K562 (cell line): ENCODE results near the gene BMP8B. TPM values are rescaled to one million over a fixed set of nuclear protein-coding genes. Genes with fewer than 3 reads are reported as not detected.
A peak's percentile ranks its signal among the peaks of the same experiment; 100 is the strongest.

ENCODE experiments used
- ADNP ChIP-seq: fragments of 200-800 bp; sonication (Bioruptor generic); IDR thresholded peaks from 2 replicates; pipeline ENCODE4 v1.6.1; 2016; ENCODE audit warnings: missing genetic modification characterization, missing compliant biosample characterization
- CBFB ChIP-seq: sonication (generic); formaldehyde crosslinking; IDR thresholded peaks from 2 replicates; pipeline ENCODE4 v1.4.0; 2020; ENCODE audit warnings: mild to moderate bottlenecking, missing genetic modification reagents
- CC2D1A ChIP-seq: fragments of 450-650 bp; IDR thresholded peaks from 2 replicates; pipeline ENCODE4 v1.6.1; 2017; ENCODE audit warnings: mild to moderate bottlenecking
- CHD1 ChIP-seq: fragments of 200-600 bp; sonication (generic); IDR thresholded peaks from one replicate; pipeline ENCODE4 v1.6.1; 2012; ENCODE audit warnings: mild to moderate bottlenecking, moderate library complexity, low read length, inconsistent platforms
- DMBX1 ChIP-seq: fragments of 250-450 bp; sonication (Bioruptor Pico); IDR thresholded peaks from 2 replicates; pipeline ENCODE4 v1.8.0; 2022; ENCODE audit warnings: inconsistent platforms, mild to moderate bottlenecking, moderate library complexity, borderline replicate concordance
- EHMT2 ChIP-seq: fragments of 450-650 bp; IDR thresholded peaks from 2 replicates; pipeline ENCODE4 v1.6.1; 2018; ENCODE audit warnings: antibody characterized with exemption
- HMG20B ChIP-seq: fragments of 250-450 bp; sonication (Bioruptor Pico); IDR thresholded peaks from 2 replicates; pipeline ENCODE4 v1.5.0; 2021; ENCODE audit warnings: mild to moderate bottlenecking
- HNRNPLL ChIP-seq: fragments of 200-400 bp; formaldehyde crosslinking; IDR thresholded peaks from 2 replicates; pipeline ENCODE4 v1.6.1; 2017; ENCODE audit warnings: low read length, low read depth, mild to moderate bottlenecking; ENCODE audit not compliant: poor library complexity, severe bottlenecking
- LCOR ChIP-seq: sonication (generic); formaldehyde crosslinking; IDR thresholded peaks from 2 replicates; pipeline ENCODE4 v1.8.0; 2022; ENCODE audit warnings: mild to moderate bottlenecking, missing genetic modification reagents
- MAFG ChIP-seq: fragments of 450-650 bp; conservative IDR thresholded peaks from 2 replicates; pipeline ENCODE4 v1.6.1; 2016; ENCODE audit warnings: missing genetic modification characterization, missing compliant biosample characterization
- MECOM ChIP-seq: fragments of 250-450 bp; sonication (Bioruptor Pico); IDR thresholded peaks from 2 replicates; pipeline ENCODE4 v1.8.0; 2022; ENCODE audit warnings: inconsistent platforms
- MYNN ChIP-seq, 2 experiments: sonication (generic); formaldehyde crosslinking in 1 of 2; IDR thresholded peaks; 2 replicates each; pipeline versions ENCODE4 v1.5.0 to v1.6.1; 2016 to 2020; ENCODE audit warnings: antibody characterized with exemption in 1 of 2, missing genetic modification reagents in 1 of 2
- NFIX ChIP-seq: fragments of 250-450 bp; sonication (Bioruptor Pico); IDR thresholded peaks from 2 replicates; pipeline ENCODE4 v1.4.0; 2020; ENCODE audit warnings: low read depth, mild to moderate bottlenecking, moderate library complexity
- NONO ChIP-seq, 2 experiments: fragments of 200-400 bp in 1 of 2; fragments of 450-650 bp in 1 of 2; formaldehyde crosslinking in 1 of 2; IDR thresholded peaks; 2 replicates each; pipeline ENCODE4 v1.6.1; 2017; ENCODE audit warnings: low read depth in 2 of 2, mild to moderate bottlenecking in 2 of 2, moderate library complexity in 2 of 2, low read length in 1 of 2
- NR2C2 ChIP-seq, 2 experiments: fragments of 200-800 bp in 1 of 2; sonication (Bioruptor generic) in 1 of 2; sonication (generic) in 1 of 2; formaldehyde crosslinking in 1 of 2; IDR thresholded peaks; 2 replicates each; pipeline versions ENCODE4 v1.6.1 to v1.8.0; 2016 to 2022; ENCODE audit warnings: mild to moderate bottlenecking in 1 of 2, missing compliant biosample characterization in 1 of 2, missing genetic modification characterization in 1 of 2, missing genetic modification reagents in 1 of 2
- NR4A1 ChIP-seq, 2 experiments: fragments of 250-450 bp in 1 of 2; fragments of 450-650 bp in 1 of 2; sonication (Bioruptor Pico) in 1 of 2; IDR thresholded peaks; 2 replicates each; pipeline versions ENCODE4 v1.4.0 to v1.6.1; 2016 to 2020; ENCODE audit warnings: mild to moderate bottlenecking in 2 of 2, missing compliant biosample characterization in 1 of 2, missing genetic modification characterization in 1 of 2, moderate library complexity in 1 of 2
- PCBP1 ChIP-seq: fragments of 200-400 bp; formaldehyde crosslinking; IDR thresholded peaks from 2 replicates; pipeline ENCODE4 v1.6.1; 2018; ENCODE audit warnings: mild to moderate bottlenecking, low read depth, low read length; ENCODE audit not compliant: poor library complexity, severe bottlenecking
- PCBP2 ChIP-seq: fragments of 200-400 bp; formaldehyde crosslinking; IDR thresholded peaks from 2 replicates; pipeline ENCODE4 v1.6.1; 2018; ENCODE audit warnings: low read length, low read depth, mild to moderate bottlenecking, moderate library complexity; ENCODE audit not compliant: poor library complexity, severe bottlenecking
- PHB ChIP-seq: fragments of 250-450 bp; sonication (Bioruptor Pico); IDR thresholded peaks from 2 replicates; pipeline ENCODE4 v1.5.0; 2021
- POLR2G ChIP-seq: fragments of 200-400 bp; formaldehyde crosslinking; IDR thresholded peaks from 2 replicates; pipeline ENCODE4 v1.6.1; 2017; ENCODE audit warnings: low read depth, mild to moderate bottlenecking, antibody characterized with exemption, low read length, moderate library complexity
- PTTG1 ChIP-seq: fragments of 450-650 bp; IDR thresholded peaks from 2 replicates; pipeline ENCODE4 v1.6.1; 2016; ENCODE audit warnings: low read depth, mild to moderate bottlenecking, missing genetic modification characterization, missing compliant biosample characterization
- RAD21 ChIP-seq, 2 experiments: fragments of 250-450 bp in 1 of 2; fragments of 450-650 bp in 1 of 2; sonication (Bioruptor Pico) in 1 of 2; formaldehyde crosslinking in 1 of 2; IDR thresholded peaks in 1 of 2; conservative IDR thresholded peaks in 1 of 2; 2 replicates each; pipeline versions ENCODE4 v1.4.0 to v1.8.0; 2020 to 2022; ENCODE audit warnings: mild to moderate bottlenecking in 2 of 2, moderate library complexity in 1 of 2
- SAFB2 ChIP-seq: fragments of 200-400 bp; formaldehyde crosslinking; IDR thresholded peaks from 2 replicates; pipeline ENCODE4 v1.6.1; 2018; ENCODE audit warnings: borderline replicate concordance, low read length, low read depth, moderate library complexity; ENCODE audit not compliant: severe bottlenecking
- XRCC3 ChIP-seq: fragments of 450-650 bp; IDR thresholded peaks from 2 replicates; pipeline ENCODE4 v1.6.1; 2017; ENCODE audit warnings: mild to moderate bottlenecking, moderate library complexity
- ZNF24 ChIP-seq: fragments of 450-650 bp; IDR thresholded peaks from 2 replicates; pipeline ENCODE4 v1.6.1; 2016
- polyA plus RNA-seq, 8 experiments: library from polyadenylated mRNA; depleted of rRNA in 4 of 8; stranded (reverse) in 5 of 8; unstranded in 3 of 8; fragments of >200 nt; fragmentation: Nextera tagmentation in 2 of 8; fragmentation: Illumina TruSeq in 1 of 8; extraction: Ambion mirVana in 2 of 8; extraction: Trizol in 1 of 8; gene quantifications; 2 replicates each; pipeline versions ENCODE4 v1.2.1 to v1.2.3, GENCODE V29; 2011 to 2014; ENCODE audit warnings: inconsistent platforms in 1 of 8, missing spikeins in 1 of 8
- total RNA-seq, 7 experiments: library from RNA; depleted of rRNA in 6 of 7; stranded (reverse); fragments of >200 nt in 6 of 7; fragmentation: Illumina TruSeq in 2 of 7; extraction: Trizol in 2 of 7; gene quantifications; 2 replicates each; pipeline versions ENCODE4 v1.2.1 to v1.2.3, GENCODE V29; 2011 to 2021; ENCODE audit warnings: low replicate concordance in 1 of 7
- TF ChIP-seq, protein P1 (sequence below): fragments of 450-650 bp; IDR thresholded peaks from 2 replicates; pipeline ENCODE4 v1.7.1; 2018; ENCODE audit warnings: mild to moderate bottlenecking, low read depth; ENCODE audit not compliant: partially characterized antibody

The BMP8B gene
- total and polyA plus RNA-seq, 9 of the 15 experiments (the other 6 are each of a cell fraction or from before 2014, with no cell fraction given), result 0.03 to 0.33 (median 0.14) TPM

DNA sequence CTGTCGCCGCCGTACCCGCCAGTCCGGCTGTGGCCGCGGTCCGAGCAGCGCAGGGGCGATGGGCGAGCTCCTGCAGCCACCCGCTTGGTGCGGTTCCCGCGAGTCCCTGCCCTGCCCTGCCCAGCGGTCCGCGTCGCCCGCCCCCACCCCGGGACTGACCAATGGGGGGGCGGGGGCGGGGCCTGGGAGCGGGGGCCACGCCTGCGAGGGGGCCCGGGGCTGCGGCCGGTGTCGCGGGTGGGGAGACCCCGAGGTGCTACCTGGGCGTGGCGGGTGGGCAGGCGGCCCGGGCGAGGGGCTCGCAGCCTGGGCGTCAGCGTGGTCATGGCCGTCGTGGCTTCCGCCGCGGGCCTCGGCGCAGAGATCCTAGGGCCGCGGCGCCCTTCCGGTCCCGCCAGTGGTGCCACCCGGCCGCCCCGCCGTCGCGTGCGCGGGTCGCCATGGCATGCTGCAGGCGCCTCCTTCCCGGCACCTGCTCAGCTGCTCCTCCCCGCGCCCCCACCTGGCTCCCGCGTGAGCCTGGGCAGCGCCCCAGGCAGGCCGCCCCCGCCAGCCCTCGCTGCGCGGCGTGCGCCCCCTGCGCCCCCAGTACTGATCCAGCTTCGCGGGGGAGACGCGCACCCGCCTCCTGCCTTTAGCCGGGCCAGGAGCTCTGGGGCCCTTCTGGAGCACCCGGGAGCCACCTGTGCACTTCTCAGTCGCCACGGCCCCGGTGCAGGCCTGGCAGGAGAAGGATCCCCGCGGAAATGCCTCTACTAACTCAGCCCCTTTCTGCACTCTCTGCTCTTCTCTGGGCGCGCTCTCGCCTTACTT, at the start of gene BMP8B (continued):
- no peak for TF ChIP-seq RAD21 (CRISPR knock-in tag; conservative IDR thresholded peaks at IDR 0.05 in 1 of 2, IDR thresholded peaks at IDR 0.05 in 1 of 2)
- peak; percentile 38; the same call in 1 of the 2 replicates for TF ChIP-seq DMBX1 (CRISPR knock-in tag)
- no peak for TF ChIP-seq PTTG1 (tag)
- TF ChIP-seq ADNP (tag), result no peak
- peak; percentile 61 for TF ChIP-seq PCBP1
- no peak for TF ChIP-seq CC2D1A
- TF ChIP-seq HMG20B (CRISPR knock-in tag), result no peak
- no peak for TF ChIP-seq PCBP2
- no peak for TF ChIP-seq XRCC3
- peak; percentile 52; the same call in 1 of the 2 replicates for TF ChIP-seq NR2C2 (CRISPR knock-in tag; IDR thresholded peaks at IDR 0.05)
- TF ChIP-seq NR2C2 (tag; IDR thresholded peaks at IDR 0.05), result peak; percentile 53; the same call in 1 of the 2 replicates
- TF ChIP-seq MYNN (IDR thresholded peaks at IDR 0.05), result 0 out of 2 replicates have a peak, but pooled peaks have one; percentile 12
- 0 out of 2 replicates have a peak, but pooled peaks have one; percentile 29 for TF ChIP-seq MYNN (CRISPR knock-in tag; IDR thresholded peaks at IDR 0.05)
- TF ChIP-seq MAFG (tag), result no peak
- TF ChIP-seq CBFB, result no peak
- TF ChIP-seq POLR2G, result peak; percentile 85
- TF ChIP-seq LCOR (CRISPR knock-in tag), result no peak
- no peak for TF ChIP-seq NR4A1 (CRISPR knock-in tag; IDR thresholded peaks at IDR 0.05)
- TF ChIP-seq NR4A1 (tag; IDR thresholded peaks at IDR 0.05), result no peak; the same call in 1 of the 2 replicates
- peak; percentile 52 to 76 for TF ChIP-seq NONO (IDR thresholded peaks at IDR 0.05; ENCODE audit: low read depth in 2 of 2, low read length in 1 of 2)
- no peak for TF ChIP-seq EHMT2
- no peak for TF ChIP-seq NFIX (CRISPR knock-in tag)
- TF ChIP-seq, protein P1, sequence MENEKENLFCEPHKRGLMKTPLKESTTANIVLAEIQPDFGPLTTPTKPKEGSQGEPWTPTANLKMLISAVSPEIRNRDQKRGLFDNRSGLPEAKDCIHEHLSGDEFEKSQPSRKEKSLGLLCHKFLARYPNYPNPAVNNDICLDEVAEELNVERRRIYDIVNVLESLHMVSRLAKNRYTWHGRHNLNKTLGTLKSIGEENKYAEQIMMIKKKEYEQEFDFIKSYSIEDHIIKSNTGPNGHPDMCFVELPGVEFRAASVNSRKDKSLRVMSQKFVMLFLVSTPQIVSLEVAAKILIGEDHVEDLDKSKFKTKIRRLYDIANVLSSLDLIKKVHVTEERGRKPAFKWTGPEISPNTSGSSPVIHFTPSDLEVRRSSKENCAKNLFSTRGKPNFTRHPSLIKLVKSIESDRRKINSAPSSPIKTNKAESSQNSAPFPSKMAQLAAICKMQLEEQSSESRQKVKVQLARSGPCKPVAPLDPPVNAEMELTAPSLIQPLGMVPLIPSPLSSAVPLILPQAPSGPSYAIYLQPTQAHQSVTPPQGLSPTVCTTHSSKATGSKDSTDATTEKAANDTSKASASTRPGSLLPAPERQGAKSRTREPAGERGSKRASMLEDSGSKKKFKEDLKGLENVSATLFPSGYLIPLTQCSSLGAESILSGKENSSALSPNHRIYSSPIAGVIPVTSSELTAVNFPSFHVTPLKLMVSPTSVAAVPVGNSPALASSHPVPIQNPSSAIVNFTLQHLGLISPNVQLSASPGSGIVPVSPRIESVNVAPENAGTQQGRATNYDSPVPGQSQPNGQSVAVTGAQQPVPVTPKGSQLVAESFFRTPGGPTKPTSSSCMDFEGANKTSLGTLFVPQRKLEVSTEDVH, result no peak
- no peak for TF ChIP-seq HNRNPLL
- TF ChIP-seq ZNF24, result no peak
- TF ChIP-seq CHD1, result no peak
- no peak for TF ChIP-seq MECOM (CRISPR knock-in tag)
- no peak for TF ChIP-seq SAFB2
- TF ChIP-seq PHB, result no peak
